ENCODE results near the gene PHLDA2. TPM values are rescaled to one million over a fixed set of nuclear protein-coding genes. Genes with fewer than 3 reads are reported as not detected.

PHLDA2 gene
- total and polyA plus RNA-seq, 9 of the 15 experiments (the other 6 are each of a cell fraction or from before 2014, with no cell fraction given): 0.43 to 42.4 (median 4.7) TPM

DNA sequence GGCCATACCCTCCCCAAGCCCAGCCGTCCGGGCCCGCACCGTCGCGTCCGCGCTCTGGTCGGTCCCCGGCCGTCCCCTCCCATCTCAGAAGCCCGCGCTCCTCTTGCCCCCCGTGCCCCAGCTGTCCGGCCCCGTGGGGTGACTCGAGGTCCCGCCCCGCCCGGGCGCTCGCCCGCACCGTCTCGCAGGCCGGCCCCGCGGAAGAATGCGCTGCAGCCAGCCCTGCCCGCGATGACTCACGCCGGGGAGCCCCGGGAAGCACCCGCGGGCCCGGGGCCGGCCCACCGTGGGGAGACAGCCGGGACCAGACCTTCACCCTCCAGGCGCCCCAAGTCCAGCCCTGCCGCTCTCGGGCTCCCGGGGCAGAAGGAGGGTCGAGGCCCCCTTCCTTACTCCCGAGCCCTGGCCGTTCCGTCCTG lies 320 bp upstream of the PHLDA2 start (continued):
- TF ChIP-seq, protein P1, sequence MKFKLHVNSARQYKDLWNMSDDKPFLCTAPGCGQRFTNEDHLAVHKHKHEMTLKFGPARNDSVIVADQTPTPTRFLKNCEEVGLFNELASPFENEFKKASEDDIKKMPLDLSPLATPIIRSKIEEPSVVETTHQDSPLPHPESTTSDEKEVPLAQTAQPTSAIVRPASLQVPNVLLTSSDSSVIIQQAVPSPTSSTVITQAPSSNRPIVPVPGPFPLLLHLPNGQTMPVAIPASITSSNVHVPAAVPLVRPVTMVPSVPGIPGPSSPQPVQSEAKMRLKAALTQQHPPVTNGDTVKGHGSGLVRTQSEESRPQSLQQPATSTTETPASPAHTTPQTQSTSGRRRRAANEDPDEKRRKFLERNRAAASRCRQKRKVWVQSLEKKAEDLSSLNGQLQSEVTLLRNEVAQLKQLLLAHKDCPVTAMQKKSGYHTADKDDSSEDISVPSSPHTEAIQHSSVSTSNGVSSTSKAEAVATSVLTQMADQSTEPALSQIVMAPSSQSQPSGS (CRISPR knock-in tag; IDR thresholded peaks at IDR 0.05): no peak
- no peak for TF ChIP-seq SAFB2 (IDR thresholded peaks at IDR 0.05; ENCODE audit: borderline replicate concordance, low read depth, low read length, severe bottlenecking)
- TF ChIP-seq SETDB1 (IDR thresholded peaks at IDR 0.05; ENCODE audit: low read length): no peak
- TF ChIP-seq FOXK2 (conservative IDR thresholded peaks at IDR 0.05 in 1 of 2, IDR thresholded peaks at IDR 0.05 in 1 of 2; ENCODE audit: low read depth in 2 of 2): no peak
- peak; percentile 23 for TF ChIP-seq TAF1 (IDR thresholded peaks at IDR 0.05; ENCODE audit: control insufficient read depth, extremely low read depth, insufficient read depth, low read length, severe bottlenecking)
- no peak for TF ChIP-seq MAFF (IDR thresholded peaks at IDR 0.05; ENCODE audit: low read length)
- TF ChIP-seq XRCC4 (IDR thresholded peaks at IDR 0.05; ENCODE audit: extremely low read depth, insufficient read depth, insufficient read length): no peak
- peak; percentile 16; the same call in 1 of the 2 replicates for TF ChIP-seq KLF1 (tag; IDR thresholded peaks at IDR 0.05)
- TF ChIP-seq MYBL2 (IDR thresholded peaks at IDR 0.05; ENCODE audit: low read depth): no peak
- TF ChIP-seq MYBL2 (CRISPR knock-in tag; IDR thresholded peaks at IDR 0.05; ENCODE audit: borderline replicate concordance): no peak
- no peak for TF ChIP-seq ZNF282 (CRISPR knock-in tag; IDR thresholded peaks at IDR 0.05)
- no peak for TF ChIP-seq HIVEP1 (CRISPR knock-in tag; IDR thresholded peaks at IDR 0.05)
- no peak for TF ChIP-seq ZNF507 (tag; conservative IDR thresholded peaks at IDR 0.05)
- TF ChIP-seq ZNF778 (CRISPR knock-in tag; IDR thresholded peaks at IDR 0.05): no peak
- TF ChIP-seq ZNF212 (CRISPR knock-in tag; IDR thresholded peaks at IDR 0.05): no peak
- TF ChIP-seq MECOM (CRISPR knock-in tag; IDR thresholded peaks at IDR 0.05): no peak
- TF ChIP-seq ZNF217 (CRISPR knock-in tag; IDR thresholded peaks at IDR 0.05): no peak
- no peak for TF ChIP-seq XRCC3 (IDR thresholded peaks at IDR 0.05)
- no peak for TF ChIP-seq HMG20A (CRISPR knock-in tag; conservative IDR thresholded peaks at IDR 0.05)
- TF ChIP-seq, protein P2, sequence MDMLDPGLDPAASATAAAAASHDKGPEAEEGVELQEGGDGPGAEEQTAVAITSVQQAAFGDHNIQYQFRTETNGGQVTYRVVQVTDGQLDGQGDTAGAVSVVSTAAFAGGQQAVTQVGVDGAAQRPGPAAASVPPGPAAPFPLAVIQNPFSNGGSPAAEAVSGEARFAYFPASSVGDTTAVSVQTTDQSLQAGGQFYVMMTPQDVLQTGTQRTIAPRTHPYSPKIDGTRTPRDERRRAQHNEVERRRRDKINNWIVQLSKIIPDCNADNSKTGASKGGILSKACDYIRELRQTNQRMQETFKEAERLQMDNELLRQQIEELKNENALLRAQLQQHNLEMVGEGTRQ (CRISPR knock-in tag; IDR thresholded peaks at IDR 0.05): no peak
- TF ChIP-seq, protein P3, sequence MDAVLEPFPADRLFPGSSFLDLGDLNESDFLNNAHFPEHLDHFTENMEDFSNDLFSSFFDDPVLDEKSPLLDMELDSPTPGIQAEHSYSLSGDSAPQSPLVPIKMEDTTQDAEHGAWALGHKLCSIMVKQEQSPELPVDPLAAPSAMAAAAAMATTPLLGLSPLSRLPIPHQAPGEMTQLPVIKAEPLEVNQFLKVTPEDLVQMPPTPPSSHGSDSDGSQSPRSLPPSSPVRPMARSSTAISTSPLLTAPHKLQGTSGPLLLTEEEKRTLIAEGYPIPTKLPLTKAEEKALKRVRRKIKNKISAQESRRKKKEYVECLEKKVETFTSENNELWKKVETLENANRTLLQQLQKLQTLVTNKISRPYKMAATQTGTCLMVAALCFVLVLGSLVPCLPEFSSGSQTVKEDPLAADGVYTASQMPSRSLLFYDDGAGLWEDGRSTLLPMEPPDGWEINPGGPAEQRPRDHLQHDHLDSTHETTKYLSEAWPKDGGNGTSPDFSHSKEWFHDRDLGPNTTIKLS (IDR thresholded peaks at IDR 0.05; ENCODE audit: borderline replicate concordance, low read depth): no peak
- TF ChIP-seq ZNF76 (CRISPR knock-in tag; IDR thresholded peaks at IDR 0.05; ENCODE audit: borderline replicate concordance): no peak
- TF ChIP-seq ZNF707 (CRISPR knock-in tag; conservative IDR thresholded peaks at IDR 0.05): no peak
- TF ChIP-seq HDAC2 (IDR thresholded peaks at IDR 0.05): no peak
- no peak; the same call in 1 of the 2 replicates for TF ChIP-seq CBX1 (IDR thresholded peaks at IDR 0.05; ENCODE audit: low read depth)
- TF ChIP-seq ZNF174 (CRISPR knock-in tag; IDR thresholded peaks at IDR 0.05): no peak
- peak; percentile 66; the same call in 1 of the 2 replicates for TF ChIP-seq JUN (IDR thresholded peaks at IDR 0.05; ENCODE audit: borderline replicate concordance, low read depth, low read length)
- TF ChIP-seq JUN (CRISPR knock-in tag; IDR thresholded peaks at IDR 0.05; ENCODE audit: borderline replicate concordance): no peak
- TF ChIP-seq TEAD4 (IDR thresholded peaks at IDR 0.05; ENCODE audit: low read length): no peak
- no peak for TF ChIP-seq TEAD4 (CRISPR knock-in tag; IDR thresholded peaks at IDR 0.05; ENCODE audit: borderline replicate concordance)

All from K562 (cell line).